ENCODE data around the gene C1orf50. TPM values are rescaled to one million over a fixed set of nuclear protein-coding genes. Genes with fewer than 3 reads are reported as not detected.
"Not testable (repeated sequence)": the region's sequence is repeated elsewhere in the genome, so short reads cannot be mapped to it uniquely, and the experiment has no call there.

C1orf50 gene
- total RNA-seq, 1 experiment from 2014 or later: 0.57 TPM

DNA sequence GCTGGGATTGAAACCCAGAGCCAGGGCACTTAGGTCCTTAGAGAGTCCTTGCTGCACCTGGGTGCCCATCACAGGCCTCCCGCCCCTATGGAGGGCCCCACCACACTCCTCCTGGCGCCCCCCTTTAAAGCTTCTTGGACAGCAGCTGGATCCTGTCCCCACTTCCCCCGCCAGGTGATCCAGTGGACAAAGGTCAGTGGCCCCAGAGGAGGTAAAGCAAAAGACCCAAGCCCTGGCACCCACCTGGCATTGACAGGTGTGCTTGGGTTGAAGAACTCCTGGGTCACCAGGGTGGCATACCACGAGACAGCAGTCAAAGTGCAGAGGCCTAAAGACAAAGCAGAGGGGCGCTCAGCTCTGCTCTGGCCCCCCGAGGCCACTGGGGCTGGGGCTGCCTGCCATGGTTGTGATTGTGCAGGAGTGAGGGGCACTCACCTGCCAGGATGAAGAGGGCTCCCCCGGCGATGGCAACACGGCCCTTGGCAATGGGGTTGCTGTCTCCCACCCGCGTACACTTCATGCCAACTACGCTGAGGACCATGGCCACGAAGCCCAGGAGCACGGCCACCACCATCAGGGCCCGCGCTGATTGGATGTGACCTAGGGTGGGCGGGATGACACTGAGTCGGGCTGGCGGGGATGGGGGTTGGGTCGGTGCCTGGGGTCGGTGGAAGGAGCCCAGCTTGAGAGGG is 28.9 kb upstream of the C1orf50 start:
- no peak for DNase-seq (ENCODE audit: low read depth)
- in situ Hi-C loops (cut with HindIII; ENCODE audit: low pct_unique_long_range_greater_than_20kb, low sequenced_read_pairs): no loop called here

- DNase-seq (ENCODE audit: low read depth): no peak
- in situ Hi-C loops (cut with HindIII; ENCODE audit: low pct_unique_long_range_greater_than_20kb, low sequenced_read_pairs): no loop called here
Observed at GRCh38 chr1:42738678-42739226, 28.3 kb upstream of the C1orf50 start.

DNA sequence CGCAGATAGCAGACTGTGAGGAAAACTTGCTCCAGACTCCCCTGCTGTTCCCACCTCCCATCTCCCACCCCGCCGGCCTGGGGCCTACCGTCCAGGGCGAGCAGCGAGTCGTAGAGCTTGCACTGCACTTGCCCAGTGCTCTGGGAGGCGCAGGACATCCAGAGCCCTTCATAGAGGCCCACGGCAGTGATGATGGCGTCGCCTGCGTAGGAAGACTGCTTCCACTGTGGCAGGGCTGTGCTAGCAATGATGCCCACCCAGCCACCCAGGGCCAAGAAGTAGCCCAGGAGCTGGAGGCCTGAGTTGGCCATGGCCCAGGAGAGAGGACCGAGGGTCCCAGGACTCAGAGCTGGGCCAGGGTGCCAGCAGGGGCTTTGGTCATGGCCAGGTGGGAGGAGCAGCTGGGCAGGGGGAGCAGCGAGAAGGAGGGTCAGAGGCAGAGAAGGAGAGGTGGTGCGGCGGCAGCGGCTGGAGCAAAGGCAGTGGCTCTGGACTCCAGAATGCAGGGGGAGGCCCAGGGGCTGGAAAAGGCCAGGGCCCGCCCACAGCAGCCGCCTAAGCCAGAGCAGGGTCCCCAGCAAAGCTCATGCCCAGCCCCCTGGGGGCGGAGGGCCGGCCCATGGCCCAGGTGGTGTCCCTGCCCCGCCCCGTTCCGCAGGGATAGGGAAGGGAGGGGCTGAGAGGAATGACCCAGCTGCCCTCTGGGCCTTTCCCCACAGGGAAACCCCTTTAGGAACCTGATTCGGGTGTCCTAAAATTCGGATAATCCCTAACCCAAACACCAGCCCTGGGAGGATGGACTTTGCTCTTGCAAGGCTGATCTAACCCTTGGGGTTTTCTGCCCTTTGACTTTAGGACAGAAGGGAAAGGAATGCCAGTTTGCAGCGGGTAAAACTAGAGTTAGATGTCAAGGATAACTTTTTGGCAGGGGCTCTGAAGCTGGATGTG is 27.0 kb upstream of the C1orf50 start, which contains the start of gene CLDN19:
CLDN19 (minus strand) TSS at position 484 of the 948 bp plus-strand sequence; CDS start at position 311, 173 bp downstream.
- DNase-seq (ENCODE audit: low read depth): no peak
- in situ Hi-C loops (cut with HindIII; ENCODE audit: low pct_unique_long_range_greater_than_20kb, low sequenced_read_pairs): no loop called here

GRCh38 chr1:42740851-42741580 is 26.0 kb upstream of the C1orf50 start:
- no peak for DNase-seq (ENCODE audit: low read depth)
- in situ Hi-C loops (cut with HindIII; ENCODE audit: low pct_unique_long_range_greater_than_20kb, low sequenced_read_pairs): no loop called here

DNA sequence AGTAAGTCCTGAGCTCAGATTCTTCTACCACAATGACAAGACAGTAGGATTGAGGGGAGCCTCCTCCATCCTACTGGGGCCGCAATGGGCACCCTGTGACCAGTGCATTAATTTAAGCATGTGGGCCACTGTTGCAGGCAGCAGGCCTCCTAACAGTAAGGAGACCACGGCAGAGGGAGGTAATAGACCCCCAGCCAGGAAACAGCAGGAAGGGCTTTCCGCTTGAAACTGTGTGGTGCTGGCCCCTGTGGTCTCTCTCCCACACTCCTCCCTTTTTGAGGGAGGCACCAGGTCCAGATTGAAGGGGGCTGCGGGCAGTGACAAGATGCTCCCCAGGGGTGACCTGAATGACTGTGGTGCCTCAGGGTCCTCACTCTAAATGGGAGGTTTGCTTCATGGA is 25.3 kb upstream of the C1orf50 start:
- DNase-seq (ENCODE audit: low read depth): no peak
- in situ Hi-C loops (cut with HindIII; ENCODE audit: low pct_unique_long_range_greater_than_20kb, low sequenced_read_pairs): no loop called here

DNA sequence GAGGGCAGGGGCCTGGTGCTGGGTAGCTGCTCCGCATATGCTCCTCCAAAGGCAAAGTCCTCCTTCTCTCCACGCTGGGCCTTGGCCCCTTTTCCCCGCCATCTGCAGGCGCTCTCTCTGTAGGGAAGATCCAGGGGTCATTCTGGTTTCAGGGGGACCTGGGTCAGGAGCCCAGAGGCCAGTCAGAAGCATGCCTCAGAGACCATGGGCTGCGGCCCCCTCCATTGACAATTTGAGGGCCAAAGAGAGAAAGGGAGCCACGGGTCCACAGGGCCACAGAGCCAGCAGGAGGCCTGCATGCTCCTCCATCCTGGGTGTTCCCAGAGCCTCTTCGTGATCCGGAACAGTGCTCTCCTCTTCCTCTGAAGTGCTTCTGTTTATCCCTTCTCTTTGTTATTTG is 24.9 kb upstream of the C1orf50 start:
- in situ Hi-C loops (cut with HindIII; ENCODE audit: low pct_unique_long_range_greater_than_20kb, low sequenced_read_pairs): no loop called here
- no peak for DNase-seq (ENCODE audit: low read depth)

- in situ Hi-C loops (cut with HindIII; ENCODE audit: low pct_unique_long_range_greater_than_20kb, low sequenced_read_pairs): no loop called here
- no peak for DNase-seq (ENCODE audit: low read depth)
Observed at GRCh38 chr1:42742617-42743316, 24.3 kb upstream of the C1orf50 start.

DNA sequence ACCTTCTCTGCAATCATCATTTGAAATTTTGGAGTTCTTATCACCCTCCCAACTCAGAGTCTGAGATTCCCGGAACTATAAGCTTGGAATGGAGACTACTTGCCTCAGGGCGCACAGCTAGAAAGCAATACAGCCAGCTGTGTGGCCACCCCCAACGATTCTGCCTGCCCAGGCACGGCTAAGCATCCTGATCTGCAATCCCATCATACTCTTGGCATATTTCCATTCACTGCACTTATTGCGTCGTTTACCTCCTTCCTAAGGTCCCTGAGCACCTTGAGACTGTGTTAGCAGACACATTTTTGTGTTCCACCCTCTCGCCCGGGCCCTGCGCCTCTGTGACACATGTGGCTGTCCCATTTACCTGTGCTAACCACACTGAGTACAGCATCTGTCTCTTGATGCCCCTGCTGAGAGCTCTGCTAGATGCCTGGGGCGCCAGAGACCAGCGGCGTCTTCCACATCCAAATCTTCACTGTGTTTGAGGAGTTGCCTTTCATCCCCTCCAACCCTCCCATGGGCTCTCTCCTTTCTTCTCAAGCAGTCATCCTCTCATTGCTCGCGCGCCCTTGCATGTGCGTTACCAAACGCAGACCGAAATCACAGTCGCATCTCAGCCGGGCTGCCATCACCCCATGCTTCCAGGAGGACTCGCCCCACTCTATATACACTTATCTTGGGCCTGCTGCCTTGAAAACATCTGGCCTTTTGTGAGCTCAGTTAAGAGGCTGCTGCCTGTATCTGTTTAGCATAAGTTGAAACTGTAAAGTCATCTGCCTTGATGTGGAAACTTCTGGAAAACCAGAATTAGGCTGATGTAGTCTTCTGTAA is 23.5 kb upstream of the C1orf50 start:
- DNase-seq (ENCODE audit: low read depth): no peak
- in situ Hi-C loops (cut with HindIII; ENCODE audit: low pct_unique_long_range_greater_than_20kb, low sequenced_read_pairs): no loop called here

- in situ Hi-C loops (cut with HindIII; ENCODE audit: low pct_unique_long_range_greater_than_20kb, low sequenced_read_pairs): no loop called here
- no peak for DNase-seq (ENCODE audit: low read depth)
Observed at GRCh38 chr1:42744148-42744413, 23.0 kb upstream of the C1orf50 start.

DNA sequence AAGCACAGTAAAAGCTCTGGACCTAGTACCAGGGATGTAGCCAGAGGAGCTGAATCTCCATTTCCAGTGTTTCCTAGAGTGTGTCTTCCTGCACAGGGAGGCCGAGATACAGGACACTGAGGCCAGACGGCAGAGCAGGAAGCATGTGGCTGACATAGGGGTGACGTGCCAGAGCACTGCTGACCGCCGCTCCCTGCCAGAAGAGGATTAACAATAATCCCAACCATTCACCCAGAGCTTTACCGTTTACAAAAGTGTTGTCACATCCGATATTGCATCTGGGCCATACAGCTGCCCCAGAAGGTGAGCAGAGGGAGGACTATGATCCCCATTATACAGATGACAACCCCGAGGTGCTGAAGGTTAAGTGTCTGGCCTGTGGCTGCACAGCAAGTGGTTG is 21.2 kb upstream of the C1orf50 start:
- DNase-seq (ENCODE audit: low read depth): no peak
- in situ Hi-C loops (cut with HindIII; ENCODE audit: low pct_unique_long_range_greater_than_20kb, low sequenced_read_pairs): no loop called here

DNA sequence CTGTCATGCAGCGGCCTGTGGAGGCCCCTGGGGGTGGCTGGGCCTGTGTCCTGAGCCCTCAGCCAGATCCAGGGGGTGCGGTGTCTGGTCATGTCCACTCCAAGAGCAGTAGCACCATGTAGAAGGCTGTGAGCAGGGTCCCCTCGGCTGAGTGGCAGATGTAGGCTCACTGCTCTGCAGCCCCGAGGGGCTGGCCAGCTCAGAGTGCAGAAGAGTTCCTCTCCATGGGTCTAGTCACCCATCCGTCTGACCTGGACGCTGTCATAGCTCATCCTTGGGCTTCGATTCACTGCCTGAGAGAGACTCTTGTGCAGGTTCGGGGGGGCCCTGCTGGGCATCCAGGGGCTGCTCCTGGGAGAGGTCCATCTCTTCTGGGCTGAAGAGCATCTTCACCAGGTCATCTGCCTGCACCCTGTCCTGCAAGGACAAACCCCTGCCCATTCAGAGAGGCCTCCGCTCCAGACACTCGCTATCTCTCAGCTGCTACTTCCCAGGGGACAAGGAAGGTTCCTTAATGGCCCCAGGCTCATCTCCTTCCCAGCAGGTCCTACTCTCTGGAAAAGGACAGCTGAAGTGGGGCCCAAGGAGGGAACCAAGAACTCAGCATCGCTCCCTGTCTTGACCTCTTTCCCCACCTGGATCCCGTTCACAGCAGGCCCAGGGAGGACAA is 20.5 kb upstream of the C1orf50 start:
- DNase-seq (ENCODE audit: low read depth): no peak
- in situ Hi-C loops (cut with HindIII; ENCODE audit: low pct_unique_long_range_greater_than_20kb, low sequenced_read_pairs): no loop called here

GRCh38 chr1:42747125-42747524 is 19.9 kb upstream of the C1orf50 start:
- in situ Hi-C loops (cut with HindIII; ENCODE audit: low pct_unique_long_range_greater_than_20kb, low sequenced_read_pairs): no loop called here
- DNase-seq (ENCODE audit: low read depth): no peak

- in situ Hi-C loops (cut with HindIII; ENCODE audit: low pct_unique_long_range_greater_than_20kb, low sequenced_read_pairs): no loop called here
- no peak for DNase-seq (ENCODE audit: low read depth)
Observed at GRCh38 chr1:42748021-42748420, 19.0 kb upstream of the C1orf50 start.

- no peak for DNase-seq (ENCODE audit: low read depth)
- in situ Hi-C loops (cut with HindIII; ENCODE audit: low pct_unique_long_range_greater_than_20kb, low sequenced_read_pairs): no loop called here
Observed at GRCh38 chr1:42748461-42749410, 18.3 kb upstream of the C1orf50 start.

- no peak for DNase-seq (ENCODE audit: low read depth)
- in situ Hi-C loops (cut with HindIII; ENCODE audit: low pct_unique_long_range_greater_than_20kb, low sequenced_read_pairs): no loop called here
Observed at GRCh38 chr1:42750041-42750440, 17.0 kb upstream of the C1orf50 start.

DNA sequence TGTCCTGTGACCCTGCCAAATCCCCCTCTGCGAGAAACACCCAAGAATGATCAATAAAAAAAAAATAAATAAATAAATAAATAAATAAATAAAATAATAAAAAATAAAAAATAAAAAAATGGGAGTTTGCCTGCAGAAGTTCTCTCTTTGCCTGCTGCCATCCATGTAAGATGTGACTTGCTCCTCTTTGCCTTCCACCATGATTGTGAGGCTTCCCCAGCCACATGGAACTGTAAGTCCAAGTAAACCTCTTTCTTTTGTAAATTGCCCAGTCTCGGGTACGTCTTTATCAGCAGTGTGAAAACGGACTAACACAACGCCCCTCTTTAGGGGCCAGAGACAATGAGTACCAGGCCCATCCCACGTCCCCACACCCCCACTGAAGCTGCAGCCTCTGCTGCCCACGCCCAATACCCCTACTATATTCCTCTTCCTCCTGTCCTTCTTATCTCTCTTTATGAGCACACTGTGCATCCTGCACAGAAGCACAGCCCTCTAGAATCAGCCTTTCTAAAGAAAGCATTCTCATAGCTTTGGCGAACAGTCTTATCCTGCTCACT is 15.5 kb upstream of the C1orf50 start:
- DNase-seq (ENCODE audit: low read depth); in situ Hi-C loops (cut with HindIII; ENCODE audit: low pct_unique_long_range_greater_than_20kb, low sequenced_read_pairs): not testable (repeated sequence)

Measured in Caki2 (cell line).